AG04449 (cell line): ENCODE measurements around the gene PCDH17.

Experiments
- CTCF ChIA-PET: fragments of 350-600 bp; formaldehyde crosslinking; extraction: SDS; loops from one replicate; lab custom pipeline; 2021; ENCODE audit warnings: antibody characterized with exemption; lab: Yijun Ruan, JAX
- POLR2A ChIA-PET: fragments of 400-600, 350-600 bp; formaldehyde crosslinking; extraction: SDS; loops from one replicate; lab custom pipeline; 2020; ENCODE audit warnings: antibody characterized with exemption, inconsistent platforms; lab: Yijun Ruan, JAX
- DNase-seq: peaks from one replicate; pipeline ENCODE4 v3.0.0-alpha.2; 2010; ENCODE audit warnings: low read depth, low spot score
- H3K4me3 ChIP-seq: 2 replicates; pipeline ENCODE4 v1.5.1; 2011; ENCODE audit warnings: low read depth, mild to moderate bottlenecking, control low read depth, low read length
- TF ChIP-seq, protein P1 (sequence below): IDR thresholded peaks from one replicate; pipeline ENCODE4 v1.5.1; 2011; ENCODE audit warnings: mild to moderate bottlenecking, moderate library complexity, low read length, control low read depth, inconsistent platforms; ENCODE audit not compliant: insufficient read depth; ENCODE audit errors: missing control alignments

The PCDH17 gene

DNA sequence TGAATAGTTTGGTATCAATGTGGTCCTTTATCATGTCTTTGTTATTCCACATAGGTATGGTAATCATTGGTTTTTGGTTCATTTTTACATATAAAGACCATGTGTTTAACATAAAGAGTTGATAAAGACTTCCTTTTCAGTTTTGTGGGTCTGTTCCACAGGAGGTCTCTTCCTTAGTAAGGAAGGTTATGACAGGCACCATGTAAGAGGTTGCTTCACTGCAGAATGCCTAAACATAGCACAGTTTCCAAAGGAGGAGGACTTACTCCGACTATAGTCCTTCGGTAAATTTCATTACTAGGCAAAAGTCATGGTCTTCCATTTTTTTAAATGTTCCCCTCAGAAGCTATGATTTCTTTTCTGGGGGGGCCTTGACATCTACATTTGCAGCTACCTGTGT lies 27.1 kb upstream of the PCDH17 start:
- H3K4me3 ChIP-seq: no peak overlapping the region
- TF ChIP-seq, protein P1, sequence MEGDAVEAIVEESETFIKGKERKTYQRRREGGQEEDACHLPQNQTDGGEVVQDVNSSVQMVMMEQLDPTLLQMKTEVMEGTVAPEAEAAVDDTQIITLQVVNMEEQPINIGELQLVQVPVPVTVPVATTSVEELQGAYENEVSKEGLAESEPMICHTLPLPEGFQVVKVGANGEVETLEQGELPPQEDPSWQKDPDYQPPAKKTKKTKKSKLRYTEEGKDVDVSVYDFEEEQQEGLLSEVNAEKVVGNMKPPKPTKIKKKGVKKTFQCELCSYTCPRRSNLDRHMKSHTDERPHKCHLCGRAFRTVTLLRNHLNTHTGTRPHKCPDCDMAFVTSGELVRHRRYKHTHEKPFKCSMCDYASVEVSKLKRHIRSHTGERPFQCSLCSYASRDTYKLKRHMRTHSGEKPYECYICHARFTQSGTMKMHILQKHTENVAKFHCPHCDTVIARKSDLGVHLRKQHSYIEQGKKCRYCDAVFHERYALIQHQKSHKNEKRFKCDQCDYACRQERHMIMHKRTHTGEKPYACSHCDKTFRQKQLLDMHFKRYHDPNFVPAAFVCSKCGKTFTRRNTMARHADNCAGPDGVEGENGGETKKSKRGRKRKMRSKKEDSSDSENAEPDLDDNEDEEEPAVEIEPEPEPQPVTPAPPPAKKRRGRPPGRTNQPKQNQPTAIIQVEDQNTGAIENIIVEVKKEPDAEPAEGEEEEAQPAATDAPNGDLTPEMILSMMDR: no peak
- CTCF ChIA-PET: interaction anchor here (2.3 kb wide), 1 partner anchor 20 kb away, joined by 8 read pairs; no protein-coding TSS in a partner anchor
- POLR2A ChIA-PET: no interaction called here
- DNase-seq: no peak

DNA sequence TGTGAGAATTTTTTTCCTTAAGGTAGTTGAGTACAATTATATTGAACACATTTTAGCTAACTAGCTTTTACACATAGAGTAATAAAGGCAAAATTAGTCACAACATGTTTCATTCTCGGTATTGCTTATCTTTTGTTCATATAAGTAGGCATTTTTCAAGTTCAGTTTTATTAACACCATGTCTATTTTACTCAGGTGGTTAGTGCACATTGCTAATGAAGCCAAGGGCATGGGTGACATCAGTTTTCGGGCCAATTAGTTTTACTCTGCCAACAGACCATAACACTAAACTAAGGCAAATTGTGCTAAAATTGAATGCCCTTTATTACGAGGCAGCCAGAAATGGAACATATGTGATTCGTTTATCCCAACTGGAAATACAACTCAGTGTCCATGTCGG lies 19.6 kb upstream of the PCDH17 start:
- CTCF ChIA-PET: interaction anchor here (1.5 to 1.9 kb wide), 2 partner anchors 13 to 15 kb away, joined by 4 to 6 read pairs; no protein-coding TSS in a partner anchor
- POLR2A ChIA-PET: no interaction called here
- H3K4me3 ChIP-seq: no peak overlapping the region
- TF ChIP-seq, protein P1: no peak
- no peak for DNase-seq

DNA sequence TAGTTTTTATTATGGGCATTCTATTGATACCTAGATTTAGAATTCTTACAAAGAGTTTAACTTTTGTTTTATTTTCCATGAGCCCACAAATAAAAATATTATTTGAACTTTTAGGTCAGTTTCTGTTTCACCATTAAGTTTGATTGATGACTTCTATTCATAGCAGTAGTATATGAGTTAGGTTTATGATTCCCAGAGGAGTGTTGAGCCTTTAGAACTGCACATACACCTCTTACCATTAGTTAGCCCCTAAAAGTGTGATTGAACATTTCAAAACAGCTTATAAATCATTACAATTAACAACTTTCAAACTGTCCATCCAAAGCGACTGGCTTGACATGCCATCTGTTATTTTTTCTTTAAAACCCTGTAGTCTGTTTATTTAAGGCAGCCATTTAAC lies 19.0 kb upstream of the PCDH17 start:
- TF ChIP-seq, protein P1: no peak
- no peak for DNase-seq
- no peak overlapping the region for H3K4me3 ChIP-seq
- ChIA-PET CTCF (interaction anchor here (1.5 kb wide), 1 partner anchor 12 kb away, joined by 6 read pairs; no protein-coding TSS in a partner anchor), POLR2A (no interaction called here)

DNA sequence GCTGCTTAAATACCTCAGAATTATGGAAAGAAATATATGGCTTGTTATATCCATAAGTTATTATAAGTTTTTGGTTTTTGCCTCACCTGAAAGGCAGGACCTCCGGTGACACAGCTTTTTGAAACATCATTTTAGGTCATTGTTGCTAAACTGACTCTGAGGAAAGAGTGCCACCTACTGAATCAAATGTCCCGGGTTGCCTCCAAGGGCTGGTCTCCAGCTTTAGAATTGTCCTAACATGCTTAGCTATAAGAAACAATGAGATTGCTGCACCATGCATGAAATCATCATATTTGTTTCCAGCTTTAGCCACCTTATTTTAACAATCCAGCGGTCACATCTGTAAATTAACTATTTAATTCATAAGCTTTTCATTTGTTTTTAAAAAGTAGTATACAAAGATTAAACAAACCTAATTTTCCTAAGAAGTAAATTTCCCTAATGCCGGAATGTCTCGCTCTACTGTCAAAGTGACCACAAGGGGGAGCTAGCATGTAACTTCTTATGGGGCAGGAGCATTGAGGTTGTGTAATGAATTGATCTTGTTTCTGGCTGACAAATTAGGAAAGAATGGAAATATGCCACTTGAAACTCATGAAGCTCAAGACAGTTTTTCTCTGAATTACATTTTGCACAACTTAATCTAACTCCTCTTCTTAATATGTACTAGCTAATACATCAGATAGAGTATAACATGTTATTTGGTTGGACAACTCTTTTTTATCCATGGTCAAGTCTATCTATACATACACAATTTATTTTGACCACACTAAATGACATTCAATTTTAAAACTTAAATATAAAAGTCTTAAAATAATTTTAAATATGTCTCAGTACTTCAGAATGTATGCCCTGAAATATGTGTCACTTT lies 6.7 kb upstream of the PCDH17 start:
- ChIA-PET POLR2A (no interaction called here), CTCF (interaction anchor here (0.7 to 2.0 kb wide), 14 partner anchors 10 to 1693 kb away, joined by 3 to 17 read pairs (median 4); no protein-coding TSS in a partner anchor)
- DNase-seq: no peak
- H3K4me3 ChIP-seq: no peak overlapping the region
- TF ChIP-seq, protein P1: peak; percentile 70

DNA sequence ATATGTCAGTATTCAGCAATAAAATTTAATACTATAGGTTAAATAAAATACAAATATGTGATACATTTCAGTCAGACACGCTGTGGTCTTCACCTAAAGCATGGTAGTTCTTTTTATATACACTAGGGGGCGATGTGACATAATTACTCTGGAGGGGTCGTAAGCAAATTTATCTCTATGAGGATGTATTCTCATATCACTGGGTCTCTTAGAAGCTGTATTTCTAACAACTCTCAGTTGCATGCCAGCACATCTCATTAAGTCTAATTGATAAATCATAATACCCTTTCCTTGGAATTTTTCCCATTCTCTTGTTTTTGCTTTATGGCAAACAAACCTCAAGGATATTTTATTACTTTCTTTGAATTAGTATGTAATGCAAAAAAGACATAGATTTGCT lies 3.9 kb upstream of the PCDH17 start:
- DNase-seq: no peak
- TF ChIP-seq, protein P1: peak; percentile 13
- no peak overlapping the region for H3K4me3 ChIP-seq
- ChIA-PET POLR2A (no interaction called here), CTCF (interaction anchor here (0.6 to 1.6 kb wide), 5 partner anchors 10 to 1691 kb away, joined by 3 to 4 read pairs (median 3); no protein-coding TSS in a partner anchor)

DNA sequence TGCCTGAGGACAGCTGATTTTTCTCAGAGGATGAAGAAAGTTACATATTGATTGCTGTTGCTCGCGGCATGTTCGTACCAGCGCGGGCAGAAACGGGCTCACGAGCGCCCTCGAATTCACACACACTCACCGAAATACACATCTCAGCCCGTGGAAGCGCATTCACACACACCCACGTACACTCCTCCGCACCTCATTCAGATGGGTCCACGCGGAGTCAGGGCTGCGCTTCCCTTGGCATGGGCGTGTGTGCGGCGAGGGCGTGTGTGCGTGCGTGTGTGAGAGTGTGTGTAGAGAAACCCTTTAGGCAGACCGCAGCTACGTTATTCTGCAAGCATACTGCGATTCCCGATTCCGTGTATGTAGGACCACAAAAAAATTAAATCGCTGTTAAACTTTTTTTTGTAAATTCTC lies 2.1 kb upstream of the PCDH17 start:
- CTCF ChIA-PET: no interaction called here
- TF ChIP-seq, protein P1: no peak
- POLR2A ChIA-PET: no interaction called here
- DNase-seq: no peak
- H3K4me3 ChIP-seq: peak overlapping the region; percentile 42
